Common myeloid progenitor, CD34-positive (primary cell): ENCODE data around the gene GINS1.

Experiments
- CTCF ChIA-PET: fragments of 350-600 bp; sonication (Branson Sonifier 250); formaldehyde crosslinking; loops from one replicate; lab custom pipeline; 2021; ENCODE audit warnings: antibody characterized with exemption; lab: Charles Lee
- POLR2A ChIA-PET: fragments of 350-600 bp; sonication (Branson Sonifier 250); formaldehyde crosslinking; loops from one replicate; lab custom pipeline; 2021; ENCODE audit warnings: antibody characterized with exemption; lab: Charles Lee
- DNase-seq, 3 donors: peaks; one replicate each; pipeline versions ENCODE4 v3.0.0 to v3.0.0-alpha.2; 2013
- H3K27ac ChIP-seq, 2 experiments: 1 replicate in 1 of 2; 2 replicates in 1 of 2; pipeline ENCODE4 v1.7.0; 2013; ENCODE audit warnings: inconsistent platforms in 2 of 2, low read length in 2 of 2, mild to moderate bottlenecking in 2 of 2, low read depth in 1 of 2, moderate library complexity in 1 of 2; ENCODE audit not compliant: severe bottlenecking in 2 of 2, insufficient read depth in 1 of 2, poor library complexity in 1 of 2
- H3K27me3 ChIP-seq, 5 experiments: replicated peaks in 2 of 5; 1 replicate in 3 of 5; 2 replicates in 2 of 5; pipeline versions ENCODE4 v1.6.1 to v1.7.0; 2013; ENCODE audit warnings: low read length in 4 of 5, mild to moderate bottlenecking in 2 of 5, moderate library complexity in 2 of 5, inconsistent platforms in 1 of 5; ENCODE audit not compliant: insufficient read depth in 5 of 5, control insufficient read depth in 4 of 5
- H3K36me3 ChIP-seq, 4 experiments: 1 replicate in 2 of 4; 2 replicates in 2 of 4; pipeline versions ENCODE4 v1.6.1 to v1.7.0; 2013; ENCODE audit warnings: low read length in 3 of 4, control low read depth in 1 of 4, mild to moderate bottlenecking in 1 of 4; ENCODE audit not compliant: control insufficient read depth in 4 of 4, insufficient read depth in 4 of 4
- H3K4me1 ChIP-seq, 4 experiments: 1 replicate in 3 of 4; 2 replicates in 1 of 4; pipeline versions ENCODE4 v1.6.1 to v1.7.1; 2013; ENCODE audit warnings: low read length in 3 of 4, mild to moderate bottlenecking in 3 of 4, control low read depth in 1 of 4, inconsistent platforms in 1 of 4, moderate library complexity in 1 of 4; ENCODE audit not compliant: control insufficient read depth in 4 of 4, insufficient read depth in 4 of 4; ENCODE audit errors: control extremely low read depth in 1 of 4
- H3K4me3 ChIP-seq, 7 experiments: 1 replicate in 4 of 7; 2 replicates in 3 of 7; pipeline versions ENCODE4 v1.5.1 to v1.7.0; 2013; ENCODE audit warnings: mild to moderate bottlenecking in 7 of 7, low read length in 6 of 7, moderate library complexity in 6 of 7, inconsistent platforms in 2 of 7, low read depth in 2 of 7, control low read depth in 1 of 7; ENCODE audit not compliant: insufficient read depth in 4 of 7, control insufficient read depth in 1 of 7; ENCODE audit errors: extremely low read depth in 1 of 7
- H3K9me3 ChIP-seq, 5 experiments: 1 replicate in 4 of 5; 2 replicates in 1 of 5; pipeline versions ENCODE4 v1.6.1 to v1.7.1; 2013; ENCODE audit warnings: low read length in 4 of 5, mild to moderate bottlenecking in 2 of 5, inconsistent platforms in 1 of 5, low read depth in 1 of 5, moderate library complexity in 1 of 5; ENCODE audit not compliant: control insufficient read depth in 4 of 5, insufficient read depth in 2 of 5; ENCODE audit errors: control extremely low read depth in 1 of 5
- WGBS: methylation state at CpG from one replicate; pipeline ENCODE4 v1.1.5; 2013; ENCODE audit not compliant: insufficient coverage; 5-methylcytosine and 5-hydroxymethylcytosine counted together

Gene GINS1

GRCh38 chr20:25378189-25378883 is 29.1 kb upstream of the GINS1 start:
- H3K36me3 ChIP-seq, result peaks cover 0 to 24% (median 4%) of the 10 kb centered on the region in 4 experiments
- ChIA-PET CTCF (no interaction called here), POLR2A (no interaction called here)
- H3K9me3 ChIP-seq, result peaks cover 0 to 4% (median 0%) of the 10 kb centered on the region in 5 experiments
- H3K4me3 ChIP-seq, result no peak overlapping the region
- WGBS, result 96% methylated on average over 4 of the region's 5 CpGs
- no peak overlapping the region for H3K27ac ChIP-seq
- no peaks in the 10 kb centered on the region for H3K4me1 ChIP-seq
- DNase-seq, result no peak
- no peaks in the 10 kb centered on the region for H3K27me3 ChIP-seq

DNA sequence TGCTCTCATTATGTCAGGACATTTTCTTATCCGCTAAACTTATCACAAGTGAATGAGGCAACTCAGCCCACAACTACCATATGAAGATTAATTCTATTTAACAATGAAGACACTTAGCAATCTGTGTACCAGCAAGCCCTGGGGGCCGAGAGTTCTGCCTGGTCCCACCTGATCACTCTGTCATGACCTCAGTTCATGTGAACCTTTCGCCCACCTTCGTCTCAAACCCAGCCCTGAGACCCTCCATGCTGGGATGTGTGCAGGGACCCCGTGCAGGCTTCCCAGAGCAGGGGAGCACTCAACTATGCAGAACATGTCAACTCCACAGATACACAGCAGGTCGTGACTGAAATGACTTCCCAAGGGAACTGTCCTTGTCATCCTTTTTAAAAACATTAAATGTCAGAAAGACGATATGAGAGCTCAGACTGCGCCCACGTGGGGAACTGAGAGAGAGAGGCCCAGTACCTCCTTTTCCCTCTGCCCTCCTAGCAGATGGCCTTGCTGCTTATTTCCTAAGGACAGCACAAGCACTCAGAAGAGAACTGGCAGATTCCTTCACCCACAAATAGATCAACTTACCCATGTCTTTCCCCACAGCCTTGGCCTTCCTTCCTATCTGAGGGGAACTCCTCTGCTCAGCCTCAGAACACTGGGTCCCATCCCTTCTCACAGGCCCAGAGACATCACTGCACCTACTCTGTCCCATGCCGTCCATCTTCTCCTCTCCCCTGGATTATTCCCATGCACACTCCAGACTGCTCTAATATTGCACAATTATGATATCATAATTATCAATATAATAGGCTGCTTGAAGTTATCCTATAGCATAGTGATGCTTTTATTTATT is 28.4 kb upstream of the GINS1 start:
- Histone ChIP-seq H3K4me1 (no peaks in the 10 kb centered on the region), H3K9me3 (peaks cover 0 to 4% (median 0%) of the 10 kb centered on the region in 5 experiments), H3K27me3 (no peaks in the 10 kb centered on the region), H3K4me3 (no peak overlapping the region), H3K36me3 (peaks cover 0 to 24% (median 4%) of the 10 kb centered on the region in 4 experiments), H3K27ac (no peak overlapping the region)
- DNase-seq, result no peak
- POLR2A ChIA-PET, result no interaction called here
- CTCF ChIA-PET, result no interaction called here
- 98% methylated on average over 8 of the region's 10 CpGs for WGBS

DNA sequence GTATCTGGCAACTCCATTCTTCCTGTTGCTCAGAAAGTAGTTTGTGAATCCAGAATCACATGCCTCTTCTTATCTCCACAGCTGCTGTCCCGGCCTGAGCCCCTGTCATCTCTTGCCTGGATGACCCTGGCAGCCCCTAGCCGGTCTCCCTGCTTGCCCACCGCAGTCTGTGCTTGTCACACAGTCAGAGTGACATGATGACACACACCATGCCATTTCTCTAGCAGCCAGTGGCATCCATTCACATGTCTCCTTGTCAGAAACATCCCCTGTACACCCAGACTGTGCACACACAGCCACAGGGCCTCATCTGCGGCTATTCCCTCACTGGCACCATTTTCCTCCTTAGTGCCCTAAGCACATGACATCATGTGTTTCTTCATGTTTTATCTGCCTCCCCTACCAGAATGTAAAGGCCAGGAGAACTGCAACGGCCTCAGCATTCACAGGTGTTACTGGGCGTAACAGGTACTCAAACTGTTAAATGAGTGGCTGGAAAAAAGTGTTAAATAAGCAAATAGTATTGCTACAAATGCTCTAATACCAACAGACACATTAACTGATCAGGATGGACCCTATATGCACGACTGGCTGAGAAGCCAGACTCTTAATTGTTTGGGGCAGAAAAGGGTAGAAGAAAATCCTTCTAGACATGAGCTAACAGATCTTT is 26.4 kb upstream of the GINS1 start:
- H3K27ac ChIP-seq, result no peak overlapping the region
- DNase-seq, result peak in 1 of 3 donors; percentile 32
- POLR2A ChIA-PET, result no interaction called here
- no peaks in the 10 kb centered on the region for H3K4me1 ChIP-seq
- peaks cover 0 to 24% (median 4%) of the 10 kb centered on the region in 4 experiments for H3K36me3 ChIP-seq
- no peak overlapping the region for H3K4me3 ChIP-seq
- no peaks in the 10 kb centered on the region for H3K9me3 ChIP-seq
- no peaks in the 10 kb centered on the region for H3K27me3 ChIP-seq
- 88% methylated on average over 4 of the region's 7 CpGs for WGBS
- CTCF ChIA-PET, result no interaction called here

GRCh38 chr20:25382704-25383370 is 24.6 kb upstream of the GINS1 start:
- H3K36me3 ChIP-seq, result peaks cover 0 to 24% (median 4%) of the 10 kb centered on the region in 4 experiments
- 83% methylated on average over 2 of the region's 5 CpGs for WGBS
- POLR2A ChIA-PET, result no interaction called here
- CTCF ChIA-PET, result no interaction called here
- no peaks in the 10 kb centered on the region for H3K9me3 ChIP-seq
- DNase-seq, result no peak
- H3K27me3 ChIP-seq, result no peaks in the 10 kb centered on the region
- H3K27ac ChIP-seq, result no peak overlapping the region
- H3K4me3 ChIP-seq, result no peak overlapping the region
- no peaks in the 10 kb centered on the region for H3K4me1 ChIP-seq

GRCh38 chr20:25389401-25389857 is 18.0 kb upstream of the GINS1 start:
- Histone ChIP-seq H3K9me3 (no peaks in the 10 kb centered on the region), H3K36me3 (peaks cover 0 to 2% (median 0%) of the 10 kb centered on the region in 4 experiments), H3K4me3 (peak overlapping the region; percentile 72 to 91 (median 81)), H3K27ac (no peak overlapping the region), H3K4me1 (peaks cover 7 to 19% (median 10%) of the 10 kb centered on the region in 4 experiments), H3K27me3 (no peaks in the 10 kb centered on the region)
- WGBS, result 13% methylated on average over 11 of the region's 19 CpGs
- no peak for DNase-seq
- CTCF ChIA-PET, result no interaction called here
- POLR2A ChIA-PET, result no interaction called here

GRCh38 chr20:25389858-25390537 is 17.5 kb upstream of the GINS1 start:
- Histone ChIP-seq H3K36me3 (peaks cover 0 to 2% (median 0%) of the 10 kb centered on the region in 4 experiments), H3K27me3 (no peaks in the 10 kb centered on the region), H3K9me3 (no peaks in the 10 kb centered on the region), H3K27ac (peak overlapping the region in 1 of 2 experiments; percentile 58), H3K4me3 (peak overlapping the region; percentile 72 to 91 (median 81)), H3K4me1 (peaks cover 7 to 19% (median 10%) of the 10 kb centered on the region in 4 experiments)
- CTCF ChIA-PET, result interaction anchor here (1.6 kb wide), 1 partner anchor 10 kb away, joined by 4 read pairs; no protein-coding TSS in a partner anchor
- peak; percentile 14 to 49 (median 44) for DNase-seq
- POLR2A ChIA-PET, result no interaction called here
- WGBS, result 0% methylated on average over 42 of the region's 67 CpGs
